AG10803 (cell line): ENCODE results near the gene ANKS1A.
A peak's percentile ranks its signal among the peaks of the same experiment; 100 is the strongest.

Experiments used
- DNase-seq: peaks from one replicate; pipeline ENCODE4 v3.0.0; 2010; ENCODE audit warnings: low read depth
- H3K4me3 ChIP-seq: 2 replicates; pipeline ENCODE4 v1.5.1; 2011; ENCODE audit warnings: mild to moderate bottlenecking, low read length, control low read depth
- CTCF ChIP-seq: conservative IDR thresholded peaks from 2 replicates; pipeline ENCODE4 v1.5.1; 2011; ENCODE audit warnings: mild to moderate bottlenecking, low read length, control low read depth, inconsistent platforms

The ANKS1A gene

DNA sequence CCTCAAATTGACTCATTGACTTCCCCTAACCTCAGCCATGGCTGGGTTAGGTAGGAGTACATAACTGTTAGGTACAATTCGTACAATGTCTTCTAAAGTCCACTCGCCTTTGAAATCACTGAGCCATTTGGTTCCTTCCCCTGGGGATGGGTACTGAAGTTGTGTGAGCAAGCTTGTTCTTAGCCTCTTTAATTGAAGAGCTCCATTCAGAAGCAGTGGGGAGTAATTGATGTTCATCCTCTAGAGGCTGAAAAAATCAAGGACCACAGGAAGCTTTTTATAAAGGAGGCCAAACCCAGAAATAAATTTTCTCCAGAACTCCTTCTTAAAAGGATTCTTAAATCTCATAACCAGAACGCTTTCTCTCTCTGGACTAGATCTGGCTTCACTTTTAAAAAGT lies 60.6 kb downstream of the ANKS1A start:
- H3K4me3 ChIP-seq: no peak overlapping the region
- TF ChIP-seq CTCF: no peak
- DNase-seq: no peak

DNA sequence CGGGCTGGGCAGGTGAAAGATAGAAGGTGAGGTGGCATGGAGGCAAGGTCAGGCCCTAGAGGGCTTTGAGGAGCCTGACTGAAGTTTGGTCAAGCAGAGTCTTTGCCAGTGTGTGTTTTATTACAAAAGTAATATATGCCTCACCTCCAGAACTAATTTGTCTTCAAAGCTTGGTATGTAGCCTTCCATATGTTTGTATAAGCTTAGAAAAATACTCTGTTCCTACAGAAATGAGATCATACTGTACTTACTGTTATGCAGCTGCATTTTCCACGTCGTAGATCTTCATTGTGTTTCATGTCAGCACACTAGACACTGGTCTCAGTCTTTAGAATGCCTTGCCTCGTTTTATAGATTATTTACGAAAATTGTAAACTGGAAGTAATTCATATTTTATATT lies 61.8 kb downstream of the ANKS1A start:
- no peak overlapping the region for H3K4me3 ChIP-seq
- TF ChIP-seq CTCF: no peak
- no peak for DNase-seq

GRCh38 chr6:34951731-34952130 lies 62.7 kb downstream of the ANKS1A start:
- no peak for TF ChIP-seq CTCF
- DNase-seq: no peak
- no peak overlapping the region for H3K4me3 ChIP-seq

DNA sequence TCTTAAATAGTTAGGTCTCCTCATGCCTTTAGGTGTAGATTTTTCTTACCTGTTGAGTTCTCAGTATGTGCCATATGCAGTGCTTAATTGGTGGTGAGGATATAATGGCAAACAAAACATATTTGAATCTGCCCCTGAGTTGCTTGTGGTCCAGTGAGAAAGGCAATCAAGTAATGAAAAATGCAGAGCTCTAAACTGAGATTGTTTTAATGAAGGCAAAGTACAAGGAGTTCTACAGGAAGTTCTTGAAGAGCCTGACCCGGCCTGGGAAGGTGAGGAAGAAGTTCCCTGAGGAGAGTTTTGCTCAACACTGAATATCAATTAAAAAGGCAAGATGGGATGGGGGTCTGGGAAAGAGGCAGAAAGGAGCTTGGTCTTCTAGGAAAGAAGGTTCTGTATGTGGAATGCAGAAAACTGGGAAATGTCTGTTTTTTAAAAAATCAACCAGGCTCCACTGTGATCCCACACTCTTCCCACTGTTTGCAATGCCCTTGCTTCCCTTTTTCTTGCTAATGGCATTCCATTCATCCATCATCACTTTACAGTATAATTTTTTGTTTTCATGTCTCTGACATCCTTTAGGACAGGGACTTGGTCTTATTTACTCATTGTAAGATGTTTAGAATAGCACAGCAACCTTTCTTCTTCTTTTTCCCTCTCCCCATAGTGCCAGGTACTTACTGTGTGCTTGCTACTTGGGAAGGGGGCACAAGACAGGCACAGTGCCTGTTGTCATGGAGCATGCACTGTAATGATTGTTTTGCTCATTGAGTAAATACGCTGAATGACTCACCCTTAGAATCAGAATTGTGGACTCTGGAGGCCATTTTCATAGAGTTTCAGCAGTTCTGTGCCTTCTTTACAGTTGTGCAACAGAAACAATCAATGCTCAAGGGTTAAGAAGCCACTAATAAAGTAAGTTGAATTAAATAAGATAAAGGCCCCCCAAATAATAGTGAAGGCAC lies 64.3 kb downstream of the ANKS1A start:
- no peak overlapping the region for H3K4me3 ChIP-seq
- DNase-seq: peak; percentile 56
- no peak for TF ChIP-seq CTCF

GRCh38 chr6:34955442-34955841 lies 66.4 kb downstream of the ANKS1A start:
- no peak for DNase-seq
- no peak for TF ChIP-seq CTCF
- H3K4me3 ChIP-seq: no peak overlapping the region

- TF ChIP-seq CTCF: no peak
These were observed 68.3 kb downstream of the ANKS1A start for GRCh38 chr6:34957231-34957783.

DNA sequence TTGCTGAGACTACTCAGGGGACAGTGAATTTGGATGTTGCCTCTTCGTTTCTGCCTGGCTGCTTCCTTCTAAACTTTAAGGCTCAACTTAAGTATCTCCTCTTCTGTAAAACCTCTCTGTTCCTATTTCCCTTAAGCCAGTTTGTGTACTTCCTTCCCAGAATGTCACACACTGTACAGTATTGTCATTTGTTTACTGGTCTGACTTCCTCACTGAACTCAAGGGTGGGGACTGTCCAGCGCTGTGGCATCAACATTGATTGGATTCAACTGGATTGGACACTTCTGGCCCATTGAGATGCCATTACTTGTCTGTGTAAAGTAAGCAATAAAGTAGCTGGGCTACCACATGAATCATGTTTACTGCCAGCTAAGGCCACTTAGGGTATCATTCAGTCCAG lies 69.7 kb downstream of the ANKS1A start:
- no peak for DNase-seq
- H3K4me3 ChIP-seq: no peak overlapping the region
- no peak for TF ChIP-seq CTCF

More at GRCh38 chr6:34957231-34957783, 68.3 kb downstream of the ANKS1A start:
- no peak overlapping the region for H3K4me3 ChIP-seq
- no peak for DNase-seq
